Transverse colon (tissue), 4 donors: ENCODE data around the gene ROGDI. TPM values are rescaled to one million over a fixed set of nuclear protein-coding genes. Genes with fewer than 3 reads are reported as not detected.

Experiments used
- DNase-seq: peaks from one replicate; pipeline ENCODE4 v3.0.0-alpha.2; 2019
- H3K27ac ChIP-seq, 4 donors: fragments of 200-600 bp; sonication (generic); 2 replicates each; pipeline ENCODE4 v1.5.1; 2016 to 2018; ENCODE audit warnings: inconsistent platforms in 4 of 4
- H3K27me3 ChIP-seq: fragments of 200-600 bp; sonication (generic); 2 replicates; pipeline ENCODE4 v1.5.1; 2017; ENCODE audit warnings: inconsistent platforms
- H3K36me3 ChIP-seq, 4 donors: fragments of 200-600 bp; sonication (generic); 2 replicates each; pipeline ENCODE4 v1.5.1; 2017 to 2019; ENCODE audit warnings: inconsistent platforms in 4 of 4
- H3K4me1 ChIP-seq, 4 donors: fragments of 200-600 bp; sonication (generic); 2 replicates each; pipeline ENCODE4 v1.5.1; 2017 to 2020; ENCODE audit warnings: inconsistent platforms in 4 of 4
- H3K4me3 ChIP-seq, 4 donors: fragments of 200-600 bp; sonication (generic); 1 replicate in 1 of 4; 2 replicates in 3 of 4; pipeline versions ENCODE4 v1.5.1 to v1.6.1; 2017 to 2019; ENCODE audit warnings: inconsistent platforms in 4 of 4
- H3K9me3 ChIP-seq, 2 donors: fragments of 200-600 bp; sonication (generic); 2 replicates each; pipeline ENCODE4 v1.5.1; 2017 to 2019; ENCODE audit warnings: inconsistent platforms in 2 of 2
- CTCF ChIP-seq, 5 experiments: fragments of 200-600 bp in 3 of 5; fragments of 450-650 bp in 2 of 5; sonication (generic) in 3 of 5; IDR thresholded peaks; 1 replicate in 2 of 5; 2 replicates in 3 of 5; pipeline ENCODE4 v1.5.1; 2016 to 2017; ENCODE audit warnings: antibody characterized with exemption in 5 of 5, inconsistent platforms in 3 of 5, mild to moderate bottlenecking in 2 of 5, moderate library complexity in 1 of 5
- EP300 ChIP-seq: sonication (generic); formaldehyde crosslinking; IDR thresholded peaks from one replicate; pipeline ENCODE4 v1.6.1; 2017; ENCODE audit warnings: antibody characterized with exemption, low read depth
- POLR2A ChIP-seq: fragments of 450-650 bp; IDR thresholded peaks from one replicate; pipeline ENCODE4 v1.6.1; 2016; ENCODE audit warnings: antibody characterized with exemption, mild to moderate bottlenecking, moderate library complexity
- POLR2AphosphoS5 ChIP-seq, 3 donors: sonication (generic); formaldehyde crosslinking; IDR thresholded peaks; one replicate each; pipeline ENCODE4 v1.6.1; 2016; ENCODE audit warnings: antibody characterized with exemption in 3 of 3
- WGBS, 2 donors: methylation state at CpG; one replicate each; pipeline ENCODE4 v1.1.5; 2018; ENCODE audit warnings: low coverage in 1 of 2; 5-methylcytosine and 5-hydroxymethylcytosine counted together
- in situ Hi-C, 4 donors: fragments of 200-750 bp; cut with MboI; loops; one replicate each; pipeline versions ENCODE4 v1.15.0 to v1.15.1; 2017; ENCODE audit warnings: low sequenced_read_pairs in 3 of 4, low pct_ligation_motif_present in 1 of 4, low pct_unique_long_range_greater_than_20kb in 1 of 4
- intact Hi-C: fragments of 100-400 bp; cut with DNase I; formaldehyde crosslinking; loops from one replicate; pipeline ENCODE4 v1.15.1; 2023; ENCODE audit warnings: low total_unique reads
- total RNA-seq, 4 donors: library from RNA; depleted of rRNA; stranded (reverse); fragments of >200 nt; gene quantifications; one replicate each; pipeline ENCODE4 v1.1.0, GENCODE V29; 2016

Gene ROGDI
- total RNA-seq, 4 donors from 2014 or later: 28.1 to 75.2 (median 43.7) TPM

GRCh38 chr16:4795828-4796572, 6.4 kb downstream of the ROGDI start:
- Histone ChIP-seq H3K4me3 (peak overlapping the region; percentile 17 to 64 (median 44)), H3K4me1 (peaks cover 4 to 21% (median 15%) of the 10 kb centered on the region in 4 donors), H3K36me3 (no peaks in the 10 kb centered on the region), H3K9me3 (no peaks in the 10 kb centered on the region), H3K27me3 (no peaks in the 10 kb centered on the region), H3K27ac (peak overlapping the region; percentile 76 to 87 (median 86))
- intact Hi-C loops (no loop called here), in situ Hi-C loops (no loop called here)
- 70% methylated on average over 30 of the region's 30 CpGs; no CpG with 5 or more reads in 1 of the 2 donors for WGBS, 2 donors
- DNase-seq: peak; percentile 44
- TF ChIP-seq CTCF (IDR thresholded peaks at IDR 0.05) (no peak), EP300 (no peak), POLR2AphosphoS5 (IDR thresholded peaks at IDR 0.05) (peak in 1 of 3 donors; percentile 5), POLR2A (peak; percentile 15)

GRCh38 chr16:4795181-4795827, 7.1 kb downstream of the ROGDI start, which contains the start of gene SMIM22:
Gene SMIM22 (plus strand): TSS chr16:4795369. CDS start chr16:4795735, 366 bp downstream.
- Histone ChIP-seq H3K36me3 (no peaks in the 10 kb centered on the region), H3K4me1 (peaks cover 0 to 14% (median 8%) of the 10 kb centered on the region in 4 donors), H3K9me3 (no peaks in the 10 kb centered on the region), H3K27me3 (no peaks in the 10 kb centered on the region), H3K27ac (peak within 1 kb of the TSS; percentile 76 to 87 (median 86)), H3K4me3 (peak within 1 kb of the TSS; percentile 17 to 64 (median 44))
- in situ Hi-C loops: no loop called here
- intact Hi-C loops: no loop called here
- TF ChIP-seq POLR2AphosphoS5 (IDR thresholded peaks at IDR 0.05) (peak in 2 of 3 donors; percentile 24 to 71), CTCF (IDR thresholded peaks at IDR 0.05) (no peak), POLR2A (peak; percentile 41), EP300 (no peak)
- 59% methylated on average over 14 of the region's 14 CpGs; no CpG with 5 or more reads in 1 of the 2 donors for WGBS, 2 donors
- peak; percentile 83 for DNase-seq

- no peak for TF ChIP-seq POLR2A
- no peak for TF ChIP-seq CTCF (IDR thresholded peaks at IDR 0.05)
- TF ChIP-seq POLR2AphosphoS5 (IDR thresholded peaks at IDR 0.05): no peak
- no peak for TF ChIP-seq EP300
- Histone ChIP-seq H3K36me3 (no peaks in the 10 kb centered on the region), H3K4me1 (peaks cover 0 to 12% (median 4%) of the 10 kb centered on the region in 4 donors), H3K9me3 (no peaks in the 10 kb centered on the region), H3K27ac (no peak overlapping the region), H3K4me3 (no peak overlapping the region), H3K27me3 (no peaks in the 10 kb centered on the region)
- DNase-seq: no peak
- in situ Hi-C loops: no loop called here
- intact Hi-C loops: no loop called here
- 62 to 74% methylated on average over 4 to 13 of the region's 13 CpGs for WGBS, 2 donors
These were observed 9.4 kb downstream of the ROGDI start for GRCh38 chr16:4792951-4793513.

DNA sequence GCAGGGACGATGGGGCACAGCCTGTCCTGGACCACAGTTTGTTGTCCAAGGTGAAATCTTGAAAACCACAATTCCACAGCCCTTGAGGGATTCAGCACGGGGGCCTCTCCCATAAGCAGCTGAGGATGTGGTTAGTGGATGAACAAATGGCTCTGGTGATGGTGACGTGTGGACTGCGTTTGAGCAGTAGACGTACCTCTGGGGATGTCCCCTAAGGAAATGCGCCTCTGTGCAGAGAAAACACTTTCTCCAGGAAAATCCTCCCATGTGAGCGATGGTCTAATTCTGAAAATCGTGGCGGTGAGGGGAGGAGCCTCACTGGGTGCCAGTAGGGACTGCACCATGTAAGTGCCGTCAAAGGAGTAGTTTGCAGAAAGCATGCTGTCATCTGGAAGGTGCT, 11.6 kb downstream of the ROGDI start:
- Histone ChIP-seq H3K27me3 (no peaks in the 10 kb centered on the region), H3K36me3 (no peaks in the 10 kb centered on the region), H3K4me1 (peaks cover 0 to 4% (median 0%) of the 10 kb centered on the region in 4 donors), H3K9me3 (no peaks in the 10 kb centered on the region), H3K4me3 (no peak overlapping the region), H3K27ac (no peak overlapping the region)
- DNase-seq: no peak
- WGBS, 2 donors: 60 to 87% methylated on average over 3 to 10 of the region's 10 CpGs
- no peak for TF ChIP-seq POLR2A
- TF ChIP-seq POLR2AphosphoS5 (IDR thresholded peaks at IDR 0.05): no peak
- intact Hi-C loops (no loop called here), in situ Hi-C loops (no loop called here)
